ENCODE measurements around the gene SMYD3. TPM values are rescaled to one million over a fixed set of nuclear protein-coding genes. Genes with fewer than 3 reads are reported as not detected.

Gene SMYD3
- total RNA-seq, 5 donors from 2014 or later (not counting 1 experiment from before 2014, with no cell fraction given) = 17.7 to 37.8 (median 21.9) TPM

DNA sequence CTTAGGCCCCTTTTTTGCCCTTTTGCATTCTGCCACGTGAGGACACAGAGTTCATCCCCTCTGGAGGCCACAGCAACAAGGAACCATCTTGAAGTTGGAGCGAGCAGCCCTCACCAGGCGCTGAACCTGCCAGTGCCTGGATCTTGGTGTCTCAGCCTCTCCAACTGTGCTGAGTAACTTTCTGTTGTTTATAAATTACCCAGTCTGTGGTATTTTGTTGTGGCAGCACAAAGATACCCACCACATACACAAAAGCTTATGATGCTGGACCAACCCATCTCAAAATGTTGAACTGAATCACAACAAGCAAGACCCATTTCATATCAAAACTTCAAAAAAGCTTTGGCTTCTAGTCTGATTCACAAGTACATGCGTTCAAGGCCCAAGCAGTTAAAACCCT lies 702.4 kb downstream of the SMYD3 start:
- H3K27me3 ChIP-seq (replicated peaks in 1 of 2; ENCODE audit: control insufficient read depth in 2 of 2, extremely low read depth in 1 of 2, insufficient read depth in 2 of 2, low read length in 1 of 2) = no peaks in the 10 kb centered on the region
- peaks cover 19% of the 10 kb centered on the region for H3K36me3 Mint-ChIP-seq
- H3K27ac Mint-ChIP-seq = no peak overlapping the region
- peaks cover 0 to 9% of the 10 kb centered on the region in 2 experiments for H3K4me1 ChIP-seq (ENCODE audit: control insufficient read depth in 1 of 2, extremely low read depth in 1 of 2, insufficient read depth in 2 of 2, low read length in 2 of 2)
- H3K4me1 Mint-ChIP-seq = peaks cover 4 to 13% (median 10%) of the 10 kb centered on the region in 3 donors
- no peaks in the 10 kb centered on the region for H3K27me3 Mint-ChIP-seq
- H3K9me3 Mint-ChIP-seq = no peaks in the 10 kb centered on the region
- CTCF ChIA-PET = no interaction called here
- POLR2A ChIA-PET = no interaction called here
- no peaks in the 10 kb centered on the region for H3K36me3 ChIP-seq (ENCODE audit: control insufficient read depth in 2 of 2, extremely low read depth in 1 of 2, insufficient read depth in 1 of 2, low read length in 1 of 2)
- no peaks in the 10 kb centered on the region for H3K9me3 ChIP-seq
- H3K4me3 ChIP-seq (ENCODE audit: control insufficient read depth in 1 of 2, extremely low read depth in 1 of 2, low read length in 1 of 2) = no peak overlapping the region
- ATAC-seq (replicated peaks in 1 of 4) = no peak
- no peak for DNase-seq
- whole genome bisulfite sequencing (ENCODE audit: insufficient coverage) = 78% methylated on average over 3 of the region's 4 CpGs
- no peak overlapping the region for H3K27ac ChIP-seq (ENCODE audit: low read length)
- H3K4me3 Mint-ChIP-seq = no peak overlapping the region

DNA sequence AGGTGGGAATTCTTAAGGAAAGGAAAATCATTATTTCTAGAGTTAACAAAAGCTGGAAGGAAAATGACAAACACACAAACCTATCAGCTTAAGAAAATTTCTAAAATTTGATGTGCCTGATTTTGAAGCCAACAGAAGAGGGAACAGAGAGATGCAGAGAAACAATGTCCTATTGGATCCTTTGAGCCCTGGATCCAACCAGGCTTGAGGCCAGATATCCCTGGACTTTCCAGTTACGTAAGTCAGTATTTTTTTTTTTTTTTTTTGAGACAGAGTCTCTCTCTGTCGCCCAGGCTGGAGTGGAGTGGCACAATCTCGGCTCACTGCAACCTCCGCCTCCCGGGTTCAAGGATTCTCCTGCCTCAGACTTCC lies 703.4 kb downstream of the SMYD3 start:
- no CpG with 5 or more reads among the region's 5 CpGs for WGBS (ENCODE audit: insufficient coverage)
- H3K9me3 Mint-ChIP-seq = no peaks in the 10 kb centered on the region
- no peaks in the 10 kb centered on the region for H3K36me3 ChIP-seq (ENCODE audit: control insufficient read depth in 2 of 2, extremely low read depth in 1 of 2, insufficient read depth in 1 of 2, low read length in 1 of 2)
- ATAC-seq (replicated peaks in 1 of 4) = no peak
- H3K4me1 ChIP-seq (ENCODE audit: control insufficient read depth in 1 of 2, extremely low read depth in 1 of 2, insufficient read depth in 2 of 2, low read length in 2 of 2) = peaks cover 0 to 9% of the 10 kb centered on the region in 2 experiments
- ChIA-PET CTCF (no interaction called here), POLR2A (no interaction called here)
- peaks cover 4 to 13% (median 10%) of the 10 kb centered on the region in 3 donors for H3K4me1 Mint-ChIP-seq
- H3K27ac ChIP-seq (ENCODE audit: low read length) = no peak overlapping the region
- peaks cover 19% of the 10 kb centered on the region for H3K36me3 Mint-ChIP-seq
- H3K27me3 ChIP-seq (replicated peaks in 1 of 2; ENCODE audit: control insufficient read depth in 2 of 2, extremely low read depth in 1 of 2, insufficient read depth in 2 of 2, low read length in 1 of 2) = no peaks in the 10 kb centered on the region
- DNase-seq = no peak
- no peaks in the 10 kb centered on the region for H3K9me3 ChIP-seq
- H3K27me3 Mint-ChIP-seq = no peaks in the 10 kb centered on the region
- H3K27ac Mint-ChIP-seq = no peak overlapping the region
- H3K4me3 Mint-ChIP-seq = no peak overlapping the region
- H3K4me3 ChIP-seq (ENCODE audit: control insufficient read depth in 1 of 2, extremely low read depth in 1 of 2, low read length in 1 of 2) = no peak overlapping the region

DNA sequence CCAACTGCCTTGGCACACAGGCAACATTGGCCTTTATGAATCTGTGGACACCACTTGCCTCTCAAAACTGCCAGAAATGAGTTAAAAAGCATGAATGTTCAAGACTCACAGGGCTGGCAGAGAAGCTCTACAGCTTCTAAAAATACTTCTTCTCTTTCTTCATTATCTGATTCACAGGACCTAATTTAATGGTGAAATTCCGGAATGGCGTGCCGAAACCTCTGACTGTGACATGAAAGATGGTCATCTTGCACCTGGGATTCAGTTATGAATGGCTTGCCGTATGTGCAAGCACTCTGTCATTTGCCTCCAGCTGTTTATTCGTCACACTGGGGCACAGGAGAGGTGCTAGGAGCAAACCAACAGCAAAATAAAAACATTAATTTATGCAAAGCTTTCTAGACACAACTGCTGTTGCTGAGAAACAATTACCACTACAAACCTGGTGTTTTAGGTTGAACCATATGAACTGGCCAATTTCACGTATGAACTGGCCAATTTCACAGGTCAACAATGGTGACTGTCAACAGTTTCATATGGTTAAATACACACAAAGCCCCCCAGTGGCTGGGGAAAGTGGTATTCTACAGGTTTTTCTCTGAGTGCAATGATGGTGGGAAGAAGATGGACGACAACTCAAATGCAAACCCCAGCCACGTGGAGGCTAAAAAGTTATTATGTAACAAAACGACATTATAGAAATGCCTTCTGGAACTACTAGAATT lies 704.0 kb downstream of the SMYD3 start:
- Mint-ChIP-seq H3K4me3 (no peak overlapping the region), H3K4me1 (peaks cover 3 to 10% (median 6%) of the 10 kb centered on the region in 3 donors), H3K27ac (no peak overlapping the region), H3K9me3 (no peaks in the 10 kb centered on the region), H3K36me3 (peaks cover 19% of the 10 kb centered on the region), H3K27me3 (no peaks in the 10 kb centered on the region)
- ATAC-seq (replicated peaks in 1 of 4) (no peak), DNase-seq (no peak)
- ChIA-PET POLR2A (no interaction called here), CTCF (no interaction called here)
- Histone ChIP-seq H3K4me3 (ENCODE audit: control insufficient read depth in 1 of 2, extremely low read depth in 1 of 2, low read length in 1 of 2) (no peak overlapping the region), H3K36me3 (ENCODE audit: control insufficient read depth in 2 of 2, extremely low read depth in 1 of 2, insufficient read depth in 1 of 2, low read length in 1 of 2) (no peaks in the 10 kb centered on the region), H3K4me1 (ENCODE audit: control insufficient read depth in 1 of 2, extremely low read depth in 1 of 2, insufficient read depth in 2 of 2, low read length in 2 of 2) (peaks cover 0 to 6% of the 10 kb centered on the region in 2 experiments), H3K27ac (ENCODE audit: low read length) (no peak overlapping the region), H3K27me3 (replicated peaks in 1 of 2; ENCODE audit: control insufficient read depth in 2 of 2, extremely low read depth in 1 of 2, insufficient read depth in 2 of 2, low read length in 1 of 2) (no peaks in the 10 kb centered on the region), H3K9me3 (no peaks in the 10 kb centered on the region)
- 94% methylated on average over 5 of the region's 9 CpGs for WGBS (ENCODE audit: insufficient coverage)

DNA sequence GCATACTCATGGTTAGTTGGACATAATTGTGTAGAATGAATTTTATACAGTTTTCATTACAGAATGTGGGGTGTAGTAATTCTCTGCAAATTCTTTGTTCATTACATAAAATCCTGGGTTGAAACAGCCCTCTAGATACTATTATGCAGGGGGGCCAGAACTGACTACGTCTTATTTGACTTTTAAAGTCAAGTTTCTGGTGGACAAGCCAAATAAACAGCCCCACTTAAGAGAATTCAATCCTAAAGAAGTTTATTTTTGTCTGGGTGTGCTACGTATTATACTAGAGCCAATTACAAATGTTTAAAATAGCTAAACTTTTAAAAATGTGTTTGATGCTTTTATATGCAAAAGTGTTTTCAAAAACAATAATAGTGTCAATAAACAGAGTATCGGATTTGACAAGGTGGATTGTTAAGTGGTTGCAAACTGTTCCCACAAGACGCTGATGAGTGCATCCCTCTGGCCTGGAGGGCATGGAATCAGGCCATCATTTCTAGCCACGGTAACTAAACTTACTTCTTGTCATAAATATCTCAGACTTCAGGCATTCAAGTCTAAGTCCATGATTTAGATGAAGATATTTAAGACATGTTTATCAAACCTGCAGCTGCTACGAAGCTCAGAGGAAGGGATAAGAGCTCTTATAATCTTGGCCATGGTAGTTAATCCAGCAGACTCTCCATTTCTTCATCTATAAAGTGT lies 706.0 kb downstream of the SMYD3 start:
- Mint-ChIP-seq H3K9me3 (no peaks in the 10 kb centered on the region), H3K27ac (no peak overlapping the region), H3K4me3 (no peak overlapping the region), H3K4me1 (no peaks in the 10 kb centered on the region), H3K36me3 (peaks cover 29% of the 10 kb centered on the region), H3K27me3 (no peaks in the 10 kb centered on the region)
- Histone ChIP-seq H3K4me3 (ENCODE audit: control insufficient read depth in 1 of 2, extremely low read depth in 1 of 2, low read length in 1 of 2) (no peak overlapping the region), H3K4me1 (ENCODE audit: control insufficient read depth in 1 of 2, extremely low read depth in 1 of 2, insufficient read depth in 2 of 2, low read length in 2 of 2) (no peaks in the 10 kb centered on the region), H3K27ac (ENCODE audit: low read length) (no peak overlapping the region), H3K9me3 (no peaks in the 10 kb centered on the region), H3K27me3 (replicated peaks in 1 of 2; ENCODE audit: control insufficient read depth in 2 of 2, extremely low read depth in 1 of 2, insufficient read depth in 2 of 2, low read length in 1 of 2) (no peaks in the 10 kb centered on the region), H3K36me3 (ENCODE audit: control insufficient read depth in 2 of 2, extremely low read depth in 1 of 2, insufficient read depth in 1 of 2, low read length in 1 of 2) (no peaks in the 10 kb centered on the region)
- ATAC-seq (replicated peaks in 1 of 4) (no peak), DNase-seq (no peak)
- ChIA-PET CTCF (no interaction called here), POLR2A (no interaction called here)
- no CpG with 5 or more reads among the region's 6 CpGs for WGBS (ENCODE audit: insufficient coverage)

DNA sequence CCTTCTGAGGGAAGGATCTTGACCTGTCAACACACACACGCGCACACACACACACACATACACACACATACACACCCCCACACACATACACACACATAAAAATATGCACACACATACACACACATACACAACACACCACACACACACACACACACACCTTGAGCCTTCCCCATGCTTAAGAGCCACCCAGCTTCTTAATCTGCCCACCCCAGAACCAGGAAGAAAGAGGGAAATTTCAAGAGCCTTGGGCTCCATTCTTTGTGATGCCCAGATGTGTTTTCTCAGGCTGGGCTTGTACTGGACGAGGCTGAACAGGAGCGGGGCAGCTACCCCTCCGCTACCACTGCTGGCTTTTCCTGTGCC lies 708.7 kb downstream of the SMYD3 start:
- POLR2A ChIA-PET = no interaction called here
- no peaks in the 10 kb centered on the region for H3K27me3 ChIP-seq (replicated peaks in 1 of 2; ENCODE audit: control insufficient read depth in 2 of 2, extremely low read depth in 1 of 2, insufficient read depth in 2 of 2, low read length in 1 of 2)
- Mint-ChIP-seq H3K9me3 (no peaks in the 10 kb centered on the region), H3K4me1 (no peaks in the 10 kb centered on the region), H3K4me3 (no peak overlapping the region), H3K27me3 (no peaks in the 10 kb centered on the region), H3K36me3 (peaks cover 20% of the 10 kb centered on the region), H3K27ac (no peak overlapping the region)
- no peaks in the 10 kb centered on the region for H3K9me3 ChIP-seq
- H3K4me3 ChIP-seq (ENCODE audit: control insufficient read depth in 1 of 2, extremely low read depth in 1 of 2, low read length in 1 of 2) = no peak overlapping the region
- no peaks in the 10 kb centered on the region for H3K4me1 ChIP-seq (ENCODE audit: control insufficient read depth in 1 of 2, extremely low read depth in 1 of 2, insufficient read depth in 2 of 2, low read length in 2 of 2)
- no peak overlapping the region for H3K27ac ChIP-seq (ENCODE audit: low read length)
- DNase-seq = no peak
- H3K36me3 ChIP-seq (ENCODE audit: control insufficient read depth in 2 of 2, extremely low read depth in 1 of 2, insufficient read depth in 1 of 2, low read length in 1 of 2) = no peaks in the 10 kb centered on the region
- ATAC-seq (replicated peaks in 1 of 4) = no peak
- WGBS (ENCODE audit: insufficient coverage) = 96% methylated on average over 3 of the region's 5 CpGs
- CTCF ChIA-PET = no interaction called here

DNA sequence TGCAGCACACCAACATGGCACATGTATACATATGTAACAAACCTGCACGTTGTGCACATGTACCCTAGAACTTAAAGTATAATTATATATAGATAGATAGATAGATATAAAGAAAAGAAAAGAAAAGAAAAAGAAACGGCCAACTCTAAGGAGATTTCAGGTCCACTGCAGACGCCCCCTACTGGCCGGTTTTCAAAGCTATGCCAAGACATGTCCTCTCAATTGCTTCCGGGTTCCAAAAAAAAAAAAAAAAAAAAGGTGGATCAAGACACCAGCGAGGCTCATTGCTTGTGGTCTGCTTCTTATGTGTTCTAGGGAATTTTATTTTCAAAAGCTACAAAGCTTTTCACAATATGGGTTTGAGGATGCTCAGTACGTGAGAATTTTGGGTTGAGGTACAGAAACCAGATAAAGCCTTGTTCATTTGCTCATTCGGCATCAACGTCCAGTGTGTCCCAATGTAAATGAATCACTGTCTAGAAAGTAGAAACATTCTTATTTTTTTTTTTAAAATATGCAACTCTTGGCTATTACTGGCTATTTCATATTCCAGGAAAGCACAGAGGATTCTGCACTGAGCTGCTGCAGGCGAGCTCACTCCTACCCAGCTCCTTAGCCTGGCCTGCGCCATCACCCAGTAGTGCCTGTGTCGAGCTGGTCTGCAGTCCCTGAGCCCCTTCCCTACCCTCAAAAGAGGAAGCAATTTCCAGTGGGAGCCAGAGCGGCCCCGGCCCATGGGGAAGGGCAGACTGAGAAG lies 709.3 kb downstream of the SMYD3 start:
- H3K27me3 Mint-ChIP-seq = no peaks in the 10 kb centered on the region
- Histone ChIP-seq H3K36me3 (ENCODE audit: control insufficient read depth in 2 of 2, extremely low read depth in 1 of 2, insufficient read depth in 1 of 2, low read length in 1 of 2) (no peaks in the 10 kb centered on the region), H3K4me1 (ENCODE audit: control insufficient read depth in 1 of 2, extremely low read depth in 1 of 2, insufficient read depth in 2 of 2, low read length in 2 of 2) (no peaks in the 10 kb centered on the region), H3K27me3 (replicated peaks in 1 of 2; ENCODE audit: control insufficient read depth in 2 of 2, extremely low read depth in 1 of 2, insufficient read depth in 2 of 2, low read length in 1 of 2) (no peaks in the 10 kb centered on the region), H3K9me3 (no peaks in the 10 kb centered on the region), H3K27ac (ENCODE audit: low read length) (no peak overlapping the region), H3K4me3 (ENCODE audit: control insufficient read depth in 1 of 2, extremely low read depth in 1 of 2, low read length in 1 of 2) (no peak overlapping the region)
- peaks cover 20% of the 10 kb centered on the region for H3K36me3 Mint-ChIP-seq
- ATAC-seq (replicated peaks in 1 of 4) = no peak
- CTCF ChIA-PET = no interaction called here
- 73% methylated on average over 3 of the region's 14 CpGs for WGBS (ENCODE audit: insufficient coverage)
- H3K4me1 Mint-ChIP-seq = no peaks in the 10 kb centered on the region
- no peaks in the 10 kb centered on the region for H3K9me3 Mint-ChIP-seq
- POLR2A ChIA-PET = no interaction called here
- H3K27ac Mint-ChIP-seq = no peak overlapping the region
- no peak overlapping the region for H3K4me3 Mint-ChIP-seq
- DNase-seq = no peak
